Sigmoid colon (tissue), 4 donors: Measurements from ENCODE around the gene SUPT3H.

Source experiments
- EP300 ChIP-seq, 4 donors: sonication (generic); formaldehyde crosslinking; IDR thresholded peaks; one replicate each; pipeline ENCODE4 v1.6.1; 2017; ENCODE audit warnings: antibody characterized with exemption in 4 of 4
- POLR2A ChIP-seq, 2 donors: fragments of 450-650 bp; IDR thresholded peaks; one replicate each; pipeline ENCODE4 v1.6.1; 2016; ENCODE audit warnings: antibody characterized with exemption in 2 of 2, mild to moderate bottlenecking in 2 of 2, moderate library complexity in 2 of 2
- POLR2AphosphoS5 ChIP-seq, 4 donors: sonication (generic); formaldehyde crosslinking; IDR thresholded peaks; one replicate each; pipeline ENCODE4 v1.6.1; 2017; ENCODE audit warnings: antibody characterized with exemption in 4 of 4
- TF ChIP-seq, protein P1 (sequence below), 4 experiments: fragments of 450-650 bp in 3 of 4; fragments of 200-600 bp in 1 of 4; IDR thresholded peaks; one replicate each; pipeline ENCODE4 v1.5.1; 2016 to 2019; ENCODE audit warnings: antibody characterized with exemption in 4 of 4, mild to moderate bottlenecking in 3 of 4, moderate library complexity in 2 of 4

GRCh38 chr6:44826025-44826676 is 551.6 kb downstream of the SUPT3H start:
- no peak for TF ChIP-seq POLR2A (IDR thresholded peaks at IDR 0.05)
- TF ChIP-seq, protein P1, sequence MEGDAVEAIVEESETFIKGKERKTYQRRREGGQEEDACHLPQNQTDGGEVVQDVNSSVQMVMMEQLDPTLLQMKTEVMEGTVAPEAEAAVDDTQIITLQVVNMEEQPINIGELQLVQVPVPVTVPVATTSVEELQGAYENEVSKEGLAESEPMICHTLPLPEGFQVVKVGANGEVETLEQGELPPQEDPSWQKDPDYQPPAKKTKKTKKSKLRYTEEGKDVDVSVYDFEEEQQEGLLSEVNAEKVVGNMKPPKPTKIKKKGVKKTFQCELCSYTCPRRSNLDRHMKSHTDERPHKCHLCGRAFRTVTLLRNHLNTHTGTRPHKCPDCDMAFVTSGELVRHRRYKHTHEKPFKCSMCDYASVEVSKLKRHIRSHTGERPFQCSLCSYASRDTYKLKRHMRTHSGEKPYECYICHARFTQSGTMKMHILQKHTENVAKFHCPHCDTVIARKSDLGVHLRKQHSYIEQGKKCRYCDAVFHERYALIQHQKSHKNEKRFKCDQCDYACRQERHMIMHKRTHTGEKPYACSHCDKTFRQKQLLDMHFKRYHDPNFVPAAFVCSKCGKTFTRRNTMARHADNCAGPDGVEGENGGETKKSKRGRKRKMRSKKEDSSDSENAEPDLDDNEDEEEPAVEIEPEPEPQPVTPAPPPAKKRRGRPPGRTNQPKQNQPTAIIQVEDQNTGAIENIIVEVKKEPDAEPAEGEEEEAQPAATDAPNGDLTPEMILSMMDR (IDR thresholded peaks at IDR 0.05), result no peak
- TF ChIP-seq POLR2AphosphoS5 (IDR thresholded peaks at IDR 0.05), result no peak
- TF ChIP-seq EP300 (IDR thresholded peaks at IDR 0.05), result no peak
